Activated B cell treated with CpG ODN at 0.5 μM for 24 hours (primary cell): ENCODE measurements around the gene PCBD1. TPM values are rescaled to one million over a fixed set of nuclear protein-coding genes. Genes with fewer than 3 reads are reported as not detected.

ENCODE experiments used
- ATAC-seq: fragments of 200-7000 bp; cut with Tn5 transposase; one replicate; pipeline ENCODE4 v1.10.0; 2021; ENCODE audit warnings: low read depth, mild to moderate bottlenecking, moderate library complexity
- CTCF ChIA-PET: fragments of 350-600 bp; sonication (Branson Sonifier 250); formaldehyde crosslinking; loops from one replicate; lab custom pipeline; 2021; ENCODE audit warnings: antibody characterized with exemption; lab: Charles Lee
- POLR2A ChIA-PET: fragments of 350-600 bp; sonication (Branson Sonifier 250); formaldehyde crosslinking; loops from one replicate; lab custom pipeline; 2021; ENCODE audit warnings: antibody characterized with exemption; lab: Charles Lee
- DNase-seq: peaks from one replicate; pipeline ENCODE4 v3.0.0; 2022
- H3K27ac Mint-ChIP-seq: one replicate; pipeline ENCODE4 v1.8.0; 2020; ENCODE audit warnings: mixed read lengths
- H3K27me3 Mint-ChIP-seq: one replicate; pipeline ENCODE4 v1.8.0; 2021; ENCODE audit warnings: mixed read lengths
- H3K36me3 Mint-ChIP-seq: one replicate; pipeline ENCODE4 v1.8.0; 2021; ENCODE audit warnings: low read depth, mixed read lengths
- H3K4me1 Mint-ChIP-seq: one replicate; pipeline ENCODE4 v1.8.0; 2021; ENCODE audit warnings: mixed read lengths
- H3K4me3 Mint-ChIP-seq: one replicate; pipeline ENCODE4 v1.8.0; 2020; ENCODE audit warnings: mild to moderate bottlenecking, mixed read lengths
- H3K9me3 Mint-ChIP-seq: one replicate; pipeline ENCODE4 v1.8.0; 2020; ENCODE audit warnings: mixed read lengths
- intact Hi-C: fragments of 100-400 bp; cut with micrococcal nuclease; formaldehyde crosslinking; loops from one replicate; pipeline ENCODE4 v1.15.1; 2024
- total RNA-seq: library from RNA; stranded (reverse); gene quantifications from 2 replicates; pipeline ENCODE4 v1.2.3, GENCODE V29; 2022
- TF ChIP-seq, protein P1 (sequence below): fragments of 200-600 bp; IDR thresholded peaks from one replicate; pipeline ENCODE4 v1.8.0; 2022; ENCODE audit warnings: antibody characterized with exemption, mild to moderate bottlenecking

The PCBD1 gene
- total RNA-seq, 1 donor from 2014 or later, result 37.3 TPM

GRCh38 chr10:70834441-70835151, 53.8 kb downstream of the PCBD1 start:
- no peak for DNase-seq
- H3K27ac Mint-ChIP-seq, result no peak overlapping the region
- H3K4me3 Mint-ChIP-seq, result no peak overlapping the region
- ChIA-PET CTCF (no interaction called here), POLR2A (no interaction called here)
- peaks cover 6% of the 10 kb centered on the region for H3K9me3 Mint-ChIP-seq
- H3K36me3 Mint-ChIP-seq, result peaks cover 53% of the 10 kb centered on the region
- H3K27me3 Mint-ChIP-seq, result no peaks in the 10 kb centered on the region
- peaks cover 7% of the 10 kb centered on the region for H3K4me1 Mint-ChIP-seq
- TF ChIP-seq, protein P1, sequence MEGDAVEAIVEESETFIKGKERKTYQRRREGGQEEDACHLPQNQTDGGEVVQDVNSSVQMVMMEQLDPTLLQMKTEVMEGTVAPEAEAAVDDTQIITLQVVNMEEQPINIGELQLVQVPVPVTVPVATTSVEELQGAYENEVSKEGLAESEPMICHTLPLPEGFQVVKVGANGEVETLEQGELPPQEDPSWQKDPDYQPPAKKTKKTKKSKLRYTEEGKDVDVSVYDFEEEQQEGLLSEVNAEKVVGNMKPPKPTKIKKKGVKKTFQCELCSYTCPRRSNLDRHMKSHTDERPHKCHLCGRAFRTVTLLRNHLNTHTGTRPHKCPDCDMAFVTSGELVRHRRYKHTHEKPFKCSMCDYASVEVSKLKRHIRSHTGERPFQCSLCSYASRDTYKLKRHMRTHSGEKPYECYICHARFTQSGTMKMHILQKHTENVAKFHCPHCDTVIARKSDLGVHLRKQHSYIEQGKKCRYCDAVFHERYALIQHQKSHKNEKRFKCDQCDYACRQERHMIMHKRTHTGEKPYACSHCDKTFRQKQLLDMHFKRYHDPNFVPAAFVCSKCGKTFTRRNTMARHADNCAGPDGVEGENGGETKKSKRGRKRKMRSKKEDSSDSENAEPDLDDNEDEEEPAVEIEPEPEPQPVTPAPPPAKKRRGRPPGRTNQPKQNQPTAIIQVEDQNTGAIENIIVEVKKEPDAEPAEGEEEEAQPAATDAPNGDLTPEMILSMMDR, result no peak
- intact Hi-C loops, result no loop called here
- ATAC-seq, result no peak

- TF ChIP-seq, protein P1, result no peak
- H3K36me3 Mint-ChIP-seq, result peaks cover 52% of the 10 kb centered on the region
- POLR2A ChIA-PET, result no interaction called here
Measured at GRCh38 chr10:70834021-70834420, 54.3 kb downstream of the PCBD1 start.

DNA sequence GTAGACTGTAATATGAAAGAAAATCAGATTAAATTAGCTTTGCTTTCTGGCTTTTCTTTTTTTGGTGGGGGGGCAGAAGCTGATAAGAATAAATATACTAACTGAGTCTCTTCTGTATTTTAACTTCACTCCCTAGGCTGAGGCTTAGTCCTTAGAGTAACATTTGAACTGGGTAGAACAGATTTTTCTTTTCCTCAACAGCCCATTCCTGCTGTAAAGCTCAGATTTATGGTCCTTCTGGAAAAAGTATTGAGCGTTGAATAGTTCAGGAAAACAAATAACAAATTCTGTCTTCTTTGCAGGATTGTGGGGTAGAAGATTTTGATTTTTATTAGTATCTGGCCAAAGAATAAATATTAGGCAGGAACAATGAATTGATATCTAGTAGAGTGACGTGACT, 54.8 kb downstream of the PCBD1 start:
- POLR2A ChIA-PET, result no interaction called here
- ATAC-seq (no peak), DNase-seq (no peak)
- Mint-ChIP-seq H3K27me3 (no peaks in the 10 kb centered on the region), H3K4me3 (no peak overlapping the region), H3K27ac (no peak overlapping the region), H3K9me3 (peaks cover 6% of the 10 kb centered on the region), H3K36me3 (peaks cover 54% of the 10 kb centered on the region), H3K4me1 (peaks cover 7% of the 10 kb centered on the region)
- intact Hi-C loops, result no loop called here
- CTCF ChIA-PET, result no interaction called here
- TF ChIP-seq, protein P1, result no peak

More at GRCh38 chr10:70834021-70834420, 54.3 kb downstream of the PCBD1 start:
- intact Hi-C loops, result no loop called here
- H3K4me1 Mint-ChIP-seq, result peaks cover 7% of the 10 kb centered on the region
- CTCF ChIA-PET, result no interaction called here
- H3K9me3 Mint-ChIP-seq, result peaks cover 6% of the 10 kb centered on the region
- ATAC-seq, result no peak
- H3K27me3 Mint-ChIP-seq, result no peaks in the 10 kb centered on the region
- no peak overlapping the region for H3K4me3 Mint-ChIP-seq
- no peak for DNase-seq
- H3K27ac Mint-ChIP-seq, result no peak overlapping the region

Other genes with a start within 250 kb of the PCBD1 start
- 0.04 TPM in 1 of 2 replicates, not detected in the other for gene ADAMTS14, start 216.1 kb downstream of the PCBD1 start, total RNA-seq
- not detected in 2 replicates for gene TBATA, start 103.2 kb downstream of the PCBD1 start, total RNA-seq
- gene SGPL1, start 72.6 kb downstream of the PCBD1 start, total RNA-seq, result 35.9 and 36.3 TPM in 2 replicates